Suppressor macrophage (primary cell): Measurements from ENCODE around the gene SLC15A1.
A peak's percentile ranks its signal among the peaks of the same experiment; 100 is the strongest.
"Not testable (repeated sequence)": the region's sequence is repeated elsewhere in the genome, so short reads cannot be mapped to it uniquely, and the experiment has no call there.

Source experiments
- DNase-seq, 4 experiments: peaks; one replicate each; pipeline ENCODE4 v3.0.0-alpha.2; 2020 to 2022

SLC15A1 gene

DNA sequence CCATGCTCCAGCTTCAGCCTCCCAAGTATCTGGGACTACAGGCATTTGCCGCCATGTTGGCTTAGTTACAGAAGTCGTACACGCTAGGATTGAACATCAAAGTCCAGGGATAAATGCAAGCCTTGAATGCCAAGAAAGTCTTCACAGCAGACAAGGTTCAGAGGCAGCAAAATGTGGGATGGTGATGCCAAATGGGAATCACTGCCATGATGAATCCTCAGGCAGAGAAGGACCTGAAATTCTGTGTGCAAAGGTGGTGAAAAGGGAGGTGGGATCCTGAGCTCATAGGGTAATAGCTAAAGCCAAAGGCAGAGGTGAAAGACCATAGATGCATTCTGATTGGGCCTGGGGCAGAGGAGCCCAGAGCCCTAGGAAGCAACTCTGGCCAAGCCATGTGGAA lies 96.2 kb downstream of the SLC15A1 start:
- no peak for DNase-seq

DNA sequence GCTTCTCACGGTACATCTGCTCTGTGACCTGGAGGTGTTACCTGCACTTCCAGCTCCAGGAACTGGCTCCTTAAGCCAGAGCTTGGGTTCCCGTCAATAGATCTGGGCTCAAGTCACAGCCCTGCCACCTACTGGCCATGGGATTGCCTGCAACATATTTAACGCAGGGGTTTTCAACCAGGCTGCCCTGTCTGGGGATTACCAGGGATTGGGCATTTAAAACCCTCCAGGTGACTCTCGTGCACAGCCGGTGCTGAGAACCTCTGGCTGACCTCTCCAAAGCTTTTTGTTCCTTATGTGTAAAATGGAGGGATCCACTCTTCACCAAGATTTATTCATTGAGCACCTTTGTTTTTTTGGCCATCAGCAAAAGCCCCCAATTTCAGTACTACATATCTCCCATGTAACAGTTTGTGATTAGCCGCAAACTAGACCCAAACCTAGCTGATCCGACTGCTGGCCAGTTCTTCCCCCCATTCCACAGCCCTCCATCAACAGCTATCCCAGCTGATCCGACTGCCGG lies 98.9 kb downstream of the SLC15A1 start:
- peak; percentile 78 to 89 (median 84) for DNase-seq

DNA sequence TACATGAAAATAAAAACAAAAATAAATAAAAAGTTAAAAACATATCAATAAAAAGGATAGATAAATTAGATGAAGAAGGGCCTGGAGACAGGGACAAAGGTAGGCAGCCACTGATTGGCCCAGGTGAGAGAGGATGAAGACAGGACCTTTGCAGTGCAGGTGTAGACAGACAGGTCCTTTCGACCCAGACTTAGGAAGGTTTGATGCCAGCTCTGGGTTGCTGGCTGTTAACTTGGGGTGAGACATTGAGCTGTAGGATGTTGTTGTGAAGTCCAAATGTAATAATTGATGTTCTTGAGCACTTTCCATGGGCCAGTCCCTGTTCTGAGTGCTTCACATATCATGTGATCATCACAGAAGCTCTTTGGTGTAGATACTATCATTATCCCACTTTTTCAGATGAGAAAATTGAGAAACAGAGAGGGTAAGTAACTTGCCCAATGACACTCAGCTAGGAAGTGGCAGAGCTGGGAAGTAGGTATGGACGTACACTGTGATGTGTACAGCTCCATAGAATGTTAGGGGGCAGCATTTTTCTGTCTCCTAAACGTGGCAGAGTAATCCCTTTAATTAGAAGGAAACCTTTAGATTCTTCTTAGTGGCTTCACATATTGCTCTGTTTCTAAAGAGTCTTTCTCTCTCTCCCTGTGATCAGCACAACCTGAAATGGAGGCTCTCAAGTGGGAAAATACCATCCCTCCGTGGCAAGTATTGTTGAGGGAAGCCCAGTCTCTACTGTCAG lies 99.6 kb downstream of the SLC15A1 start:
- no peak for DNase-seq

DNA sequence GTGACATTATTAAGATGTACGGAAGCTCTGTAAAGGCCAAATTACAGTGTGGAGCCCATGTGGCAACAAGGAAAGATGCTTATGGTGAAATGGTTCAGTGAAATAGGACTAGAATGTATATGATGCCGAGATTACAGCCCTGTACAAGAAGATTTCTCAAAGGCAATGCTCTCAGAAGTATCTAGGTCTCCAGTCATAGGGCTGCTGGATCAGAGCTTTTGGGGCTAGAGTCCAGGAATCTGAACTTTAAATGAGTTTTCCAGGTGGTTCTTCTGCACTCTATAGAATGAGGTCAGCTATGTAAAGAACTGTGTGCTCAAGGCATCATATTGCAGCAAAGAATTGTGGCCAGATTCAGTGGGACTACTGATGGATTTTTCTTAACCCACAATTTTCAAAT lies 100.2 kb downstream of the SLC15A1 start:
- DNase-seq = no peak

DNA sequence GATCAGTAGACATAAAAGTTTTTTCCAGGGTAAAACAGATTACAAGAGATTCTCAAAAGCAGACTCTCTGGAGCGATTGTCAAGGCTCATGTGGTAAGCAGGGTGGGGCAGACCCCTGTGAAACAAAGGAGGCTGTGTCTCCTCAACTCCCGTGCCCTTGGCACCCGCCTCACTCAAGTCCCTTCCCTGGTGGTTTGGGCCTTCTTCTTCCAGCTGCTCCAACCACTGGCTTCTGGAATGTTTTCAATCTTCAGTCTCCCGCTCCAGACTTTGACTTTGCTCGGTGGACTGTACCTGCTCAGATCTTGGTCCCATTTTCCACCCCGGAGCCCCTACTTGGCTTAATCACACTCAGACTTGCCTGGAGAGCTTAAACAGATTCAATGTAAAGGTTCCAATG lies 100.7 kb downstream of the SLC15A1 start:
- DNase-seq = no peak

DNA sequence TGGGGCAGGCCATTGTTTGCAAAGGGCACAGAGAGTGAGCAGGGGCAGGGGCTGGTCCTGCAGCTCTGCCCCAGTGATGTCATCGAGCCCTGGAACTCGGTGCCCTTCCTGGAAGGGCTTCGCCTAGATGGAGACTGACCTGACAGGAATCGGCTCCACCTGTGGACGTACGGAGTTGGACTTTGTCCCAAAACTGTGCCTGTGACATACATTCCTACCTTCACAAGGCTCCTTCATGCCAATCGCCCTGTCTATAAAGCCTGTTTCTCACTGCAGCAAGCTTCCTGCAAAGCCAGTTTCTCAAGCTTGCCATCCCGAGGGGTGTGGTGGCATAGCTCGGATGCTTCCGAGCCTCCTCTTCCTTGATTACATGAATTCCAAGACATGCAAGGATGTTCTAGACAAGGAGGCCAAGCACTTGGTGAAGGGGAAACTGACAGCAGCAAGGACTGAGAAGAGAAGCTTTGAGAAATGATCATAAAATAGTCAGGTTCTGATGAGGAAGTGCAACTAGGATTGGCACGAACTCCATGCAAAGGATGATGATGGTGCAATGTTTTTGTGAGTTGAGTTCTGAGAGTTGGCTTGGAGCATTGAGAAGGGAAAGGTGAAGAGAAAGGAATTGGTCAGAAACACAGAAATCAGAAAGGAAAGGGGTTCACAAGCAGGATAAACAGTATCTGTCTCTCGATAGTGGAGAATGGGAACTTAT lies 101.9 kb downstream of the SLC15A1 start:
- DNase-seq = peak; percentile 64 to 84 (median 76)

DNA sequence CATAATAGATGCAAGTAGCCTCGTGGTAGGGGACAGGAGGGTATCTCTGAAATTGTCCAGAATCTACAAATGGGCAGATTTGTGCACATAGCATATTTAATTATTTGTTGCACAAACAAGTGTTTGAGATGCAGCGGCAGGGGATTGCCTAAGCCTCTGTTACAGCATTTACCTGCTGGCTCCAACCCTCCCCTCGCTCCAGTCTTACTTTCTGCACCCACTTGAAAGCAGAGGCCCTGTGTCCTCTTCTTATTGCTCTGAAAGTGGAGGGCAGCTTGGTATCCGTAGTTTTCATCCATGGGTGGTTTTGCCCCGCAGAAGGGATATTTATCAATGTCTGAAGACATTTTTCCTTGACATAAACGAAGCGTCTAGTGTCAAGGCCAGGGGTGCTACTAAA lies 102.6 kb downstream of the SLC15A1 start:
- no peak for DNase-seq

DNA sequence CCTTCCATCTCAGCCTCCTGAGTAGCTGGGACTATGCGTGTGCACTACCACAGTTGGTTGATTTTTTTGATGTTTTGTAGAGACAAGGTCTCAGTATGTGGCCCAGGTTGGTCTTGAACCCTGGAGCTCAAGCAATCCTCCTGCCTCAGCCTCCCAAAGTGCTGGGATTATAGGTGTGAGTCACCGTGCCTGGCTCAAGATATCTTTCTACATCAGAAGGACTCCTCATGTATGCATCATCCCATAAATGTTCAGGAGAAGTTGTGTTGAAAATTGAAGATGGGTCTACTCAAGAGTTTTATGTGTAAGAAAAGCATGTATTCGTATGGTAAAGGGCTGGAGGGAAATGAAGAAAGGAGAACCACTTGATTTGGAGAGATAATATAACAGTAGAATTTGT lies 103.8 kb downstream of the SLC15A1 start:
- peak in 1 of 4 experiments; percentile 11 for DNase-seq

DNA sequence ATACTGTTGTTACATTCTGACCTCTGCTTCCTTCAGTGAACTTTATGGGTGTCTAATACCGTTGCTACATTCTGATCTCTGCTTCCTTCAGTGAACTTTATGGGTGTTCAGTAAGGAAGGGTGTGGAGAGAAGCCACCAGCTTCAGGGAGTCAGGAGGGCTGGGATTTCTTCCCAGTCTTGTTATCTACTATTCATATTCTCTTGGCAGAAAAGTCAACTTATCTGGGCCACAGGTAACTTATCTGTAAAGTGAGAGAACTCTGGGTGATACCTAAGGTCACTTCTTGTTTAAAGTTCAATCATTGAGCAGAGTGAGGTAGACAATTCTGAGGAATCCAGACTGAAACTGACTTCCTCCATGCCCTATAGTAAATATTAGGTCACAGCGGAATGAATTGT lies 104.3 kb downstream of the SLC15A1 start:
- DNase-seq = no peak

DNA sequence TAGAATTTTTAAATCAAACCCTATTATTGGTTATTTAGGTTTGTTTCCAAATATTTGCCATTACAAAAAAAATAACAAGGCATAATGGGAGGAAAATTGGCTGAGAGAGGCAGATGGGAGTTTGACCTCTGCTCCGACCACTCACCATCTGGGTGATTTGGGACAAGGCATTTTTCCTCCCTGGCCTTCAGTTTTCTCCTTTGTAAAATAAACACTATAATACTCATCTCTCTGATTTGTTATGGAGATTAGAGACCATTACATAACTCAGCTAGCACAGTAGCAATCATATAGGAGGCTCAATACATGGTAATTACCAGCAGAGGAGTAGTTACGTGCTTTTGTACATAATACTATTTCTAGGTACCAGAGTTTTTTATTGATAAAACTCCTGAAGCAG lies 105.4 kb downstream of the SLC15A1 start:
- DNase-seq = no peak

DNA sequence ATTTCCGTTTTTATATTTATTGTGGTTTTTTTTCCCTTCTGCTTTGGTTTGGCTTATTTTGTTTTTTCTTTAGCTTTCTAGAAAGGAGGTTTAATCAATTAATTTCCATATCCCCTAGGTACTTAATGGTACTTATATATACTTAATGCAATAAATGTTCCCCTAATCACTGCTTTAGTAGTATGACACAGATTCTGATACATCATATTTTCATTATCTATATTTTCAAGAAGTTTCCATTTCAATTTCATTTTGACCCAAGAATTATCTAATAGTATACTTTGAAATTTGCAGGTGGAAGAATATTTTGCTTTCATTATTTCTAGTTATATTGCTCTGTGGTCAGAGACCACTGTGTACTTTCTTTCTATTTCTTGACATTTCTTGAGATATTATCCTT lies 109.0 kb downstream of the SLC15A1 start:
- no peak for DNase-seq

DNA sequence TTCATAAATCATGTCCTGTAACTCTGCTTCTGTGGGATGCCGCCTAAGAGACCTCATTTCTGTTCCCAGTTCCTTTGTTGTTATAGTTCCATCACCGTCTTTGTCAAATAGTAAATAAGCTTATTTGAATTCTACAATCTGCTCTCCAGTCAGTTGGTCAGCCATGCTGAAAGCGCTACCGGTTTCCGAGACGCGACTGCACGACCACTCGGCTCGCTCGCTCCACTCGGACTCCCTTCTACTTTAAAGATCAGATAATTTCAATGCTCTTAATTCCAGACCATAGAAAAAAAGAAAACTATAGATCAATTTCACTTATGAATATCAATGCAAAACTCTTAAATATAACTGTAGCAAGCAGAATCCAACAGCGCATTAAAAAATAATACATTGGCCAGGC lies 111.4 kb downstream of the SLC15A1 start:
- DNase-seq = no peak

DNA sequence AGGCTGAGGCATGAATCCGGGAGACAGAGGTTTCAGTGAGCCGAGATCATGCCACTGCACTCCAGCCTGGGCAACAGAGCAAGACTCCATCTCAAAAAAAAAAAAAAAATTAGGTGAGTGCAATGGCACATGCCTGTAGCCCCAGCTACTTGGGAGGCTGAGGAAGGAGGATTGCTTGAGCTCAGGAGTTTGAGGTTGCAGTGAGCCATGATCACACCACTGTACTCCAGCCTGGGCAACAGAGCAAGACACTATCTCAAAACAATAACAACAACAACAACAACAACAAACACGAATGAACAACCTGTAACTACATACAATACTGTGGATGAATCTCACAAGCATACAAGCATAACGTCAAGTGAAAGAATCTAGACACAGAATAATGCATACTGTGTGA lies 112.7 kb downstream of the SLC15A1 start:
- DNase-seq = not testable (repeated sequence)

DNA sequence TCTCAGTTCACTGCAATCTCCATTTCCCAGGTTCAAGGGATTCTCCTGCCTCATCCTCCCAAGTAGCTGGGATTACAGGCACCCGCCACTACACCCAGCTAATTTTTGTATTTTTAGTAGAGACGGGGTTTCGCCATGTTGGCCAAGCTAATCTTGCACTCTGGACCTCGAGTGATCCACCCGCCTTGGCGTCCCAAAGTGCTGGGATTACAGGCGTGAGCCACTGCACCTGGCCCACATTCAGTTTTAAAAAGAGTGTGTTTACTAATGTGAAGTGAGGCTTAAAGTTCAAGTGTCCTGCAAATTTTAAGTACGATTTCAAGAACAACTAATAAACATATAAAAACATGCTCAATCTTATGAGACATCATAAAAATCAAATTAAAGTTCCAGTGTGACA lies 114.1 kb downstream of the SLC15A1 start:
- DNase-seq = not testable (repeated sequence)
